ENCODE measurements around the gene OMG.

DNA sequence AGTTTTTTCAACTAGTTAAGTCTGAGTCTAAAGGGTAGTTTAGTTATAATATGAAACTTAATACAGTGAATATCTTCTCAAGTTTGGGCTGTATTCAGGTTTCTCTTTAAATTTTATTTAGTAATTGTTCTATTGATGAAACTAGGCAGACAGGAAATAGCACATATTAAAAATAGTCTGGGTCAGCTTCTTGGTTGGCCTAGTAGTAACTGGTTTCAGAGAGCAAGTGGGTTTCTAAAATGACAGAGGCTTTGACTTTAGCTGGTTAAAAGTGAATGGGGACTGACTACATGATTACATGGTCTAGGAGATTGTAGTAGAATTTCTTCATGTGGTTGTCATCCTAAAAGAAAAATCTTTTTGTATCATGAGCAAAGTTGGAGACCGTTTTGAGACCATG lies 46.8 kb downstream of the OMG start:
- no peak for TF ChIP-seq EZH2 (IDR thresholded peaks at IDR 0.05)
- no peak for TF ChIP-seq POLR2AphosphoS5 (IDR thresholded peaks at IDR 0.05; ENCODE audit: borderline replicate concordance, low read depth, low read length)
